Measurements from ENCODE around the gene EVX2.
A peak's percentile ranks its signal among the peaks of the same experiment; 100 is the strongest.

EVX2 gene

GRCh38 chr2:176122052-176122682 is 38.4 kb upstream of the EVX2 start:
- DNase-seq, result peak; percentile 34

GRCh38 chr2:176121190-176122051 is 37.7 kb upstream of the EVX2 start:
- no peak for DNase-seq

- no peak for DNase-seq
Observed at GRCh38 chr2:176120364-176121189, 36.8 kb upstream of the EVX2 start.

- peak; percentile 69 for DNase-seq
Observed at GRCh38 chr2:176118601-176119339, 35.0 kb upstream of the EVX2 start.

- DNase-seq, result no peak
Observed at GRCh38 chr2:176117823-176118371, 34.1 kb upstream of the EVX2 start.

GRCh38 chr2:176117162-176117822 is 33.5 kb upstream of the EVX2 start:
- DNase-seq, result no peak

GRCh38 chr2:176115883-176116813 is 32.4 kb upstream of the EVX2 start, which contains the start of gene HOXD10:
TSS of gene HOXD10 (plus strand) at chr2:176116778. CDS start at chr2:176116834, 56 bp downstream.
- peak; percentile 65 for DNase-seq

- no peak for DNase-seq
Observed at GRCh38 chr2:176114930-176115625, 31.3 kb upstream of the EVX2 start.

- peak; percentile 70 for DNase-seq
Observed at GRCh38 chr2:176114120-176114929, 30.6 kb upstream of the EVX2 start.

GRCh38 chr2:176112375-176113302 is 28.9 kb upstream of the EVX2 start:
- no peak for DNase-seq

GRCh38 chr2:176111846-176112374 is 28.1 kb upstream of the EVX2 start:
- DNase-seq, result no peak

GRCh38 chr2:176111309-176111663 is 27.5 kb upstream of the EVX2 start:
- peak; percentile 81 for DNase-seq

- DNase-seq, result no peak
Observed at GRCh38 chr2:176110415-176111308, 26.9 kb upstream of the EVX2 start.

- DNase-seq, result no peak
Observed at GRCh38 chr2:176109946-176110345, 26.2 kb upstream of the EVX2 start.

GRCh38 chr2:176109192-176109901 is 25.6 kb upstream of the EVX2 start:
- DNase-seq, result no peak

- DNase-seq, result no peak
Observed at GRCh38 chr2:176107731-176108181, 24.0 kb upstream of the EVX2 start.
